ENCODE results near the gene UAP1L1.
A peak's percentile ranks its signal among the peaks of the same experiment; 100 is the strongest.
"Not testable (repeated sequence)": the region's sequence is repeated elsewhere in the genome, so short reads cannot be mapped to it uniquely, and the experiment has no call there.

UAP1L1 gene, protein sequence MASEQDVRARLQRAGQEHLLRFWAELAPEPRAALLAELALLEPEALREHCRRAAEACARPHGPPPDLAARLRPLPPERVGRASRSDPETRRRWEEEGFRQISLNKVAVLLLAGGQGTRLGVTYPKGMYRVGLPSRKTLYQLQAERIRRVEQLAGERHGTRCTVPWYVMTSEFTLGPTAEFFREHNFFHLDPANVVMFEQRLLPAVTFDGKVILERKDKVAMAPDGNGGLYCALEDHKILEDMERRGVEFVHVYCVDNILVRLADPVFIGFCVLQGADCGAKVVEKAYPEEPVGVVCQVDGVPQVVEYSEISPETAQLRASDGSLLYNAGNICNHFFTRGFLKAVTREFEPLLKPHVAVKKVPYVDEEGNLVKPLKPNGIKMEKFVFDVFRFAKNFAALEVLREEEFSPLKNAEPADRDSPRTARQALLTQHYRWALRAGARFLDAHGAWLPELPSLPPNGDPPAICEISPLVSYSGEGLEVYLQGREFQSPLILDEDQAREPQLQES

DNA sequence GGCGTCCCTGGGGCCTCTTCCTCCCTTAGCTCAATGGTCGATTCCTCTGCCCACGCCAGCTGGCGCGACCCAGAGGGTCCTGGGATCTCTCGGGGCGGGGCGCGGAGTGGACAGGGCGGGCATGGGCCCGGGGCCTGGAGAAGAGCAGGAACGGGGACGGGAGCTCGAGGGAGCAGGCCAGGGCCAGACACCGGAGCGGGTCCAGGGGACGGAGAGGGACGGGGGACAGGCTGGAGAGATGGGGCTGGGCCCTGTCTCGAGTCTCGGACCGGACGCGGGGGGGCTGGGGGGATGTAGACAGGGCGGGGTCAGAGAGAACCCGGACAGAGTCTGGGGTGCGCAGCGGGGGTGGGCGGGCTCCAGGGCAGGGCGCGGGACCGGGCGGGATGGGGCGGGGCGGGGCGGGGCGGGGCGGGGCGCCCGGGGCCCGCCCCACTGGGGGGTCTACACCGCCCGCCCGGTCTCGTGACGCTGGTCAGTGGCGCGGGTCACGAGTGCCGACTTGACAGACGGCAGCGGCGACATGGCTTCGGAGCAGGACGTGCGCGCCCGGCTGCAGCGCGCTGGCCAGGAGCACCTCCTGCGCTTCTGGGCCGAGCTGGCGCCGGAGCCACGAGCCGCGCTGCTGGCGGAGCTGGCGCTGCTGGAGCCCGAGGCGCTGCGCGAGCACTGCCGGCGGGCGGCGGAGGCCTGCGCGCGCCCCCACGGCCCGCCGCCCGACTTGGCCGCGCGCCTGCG lies at the start of gene UAP1L1:
Gene UAP1L1 (plus strand): TSS at position 508 of the 738 bp plus-strand sequence. CDS start 16 bp downstream, at position 524.
- DNase-seq (ENCODE audit: low spot score) = peak; percentile 47

DNA sequence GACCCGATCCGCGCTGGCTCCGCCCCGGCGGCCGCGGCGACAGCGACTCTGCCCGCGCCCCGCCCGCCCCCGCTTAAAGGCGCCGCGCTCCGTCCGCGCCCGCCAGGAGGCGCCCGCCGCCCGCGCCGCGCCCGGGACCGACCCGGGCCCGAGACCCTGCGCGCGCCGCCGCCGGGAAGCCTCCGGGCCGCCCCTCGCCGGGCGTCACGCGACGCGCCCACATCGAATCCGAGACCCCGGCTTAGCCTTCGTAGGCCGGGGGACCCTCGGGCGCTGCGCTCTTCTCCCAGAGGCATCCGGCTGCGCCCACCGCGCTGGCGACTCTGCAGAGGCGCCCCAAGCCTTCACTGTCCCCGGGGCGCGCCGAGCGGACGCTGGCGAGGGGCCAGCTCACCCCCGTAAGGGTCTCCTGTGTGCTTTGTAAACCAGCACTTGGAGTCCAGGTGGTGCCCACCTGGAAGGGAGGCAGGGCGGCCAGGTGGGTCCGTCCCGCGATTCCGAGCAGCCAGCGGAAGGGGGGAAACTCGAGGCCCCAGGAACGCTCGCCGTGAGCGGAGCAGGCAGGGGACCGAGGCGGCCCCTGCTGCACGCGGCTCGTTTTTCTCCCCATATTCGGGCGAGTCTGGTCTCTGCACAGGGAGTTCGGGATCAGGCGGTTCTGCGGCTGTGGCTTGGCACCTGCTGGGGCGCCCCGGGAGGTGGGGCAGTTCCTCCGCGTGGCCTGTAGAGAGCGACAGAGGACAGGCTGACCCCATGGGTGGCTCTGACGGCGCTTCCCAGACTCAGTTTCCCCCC lies 48.9 kb upstream of the UAP1L1 start:
- DNase-seq (ENCODE audit: low spot score) = peak; percentile 59

DNA sequence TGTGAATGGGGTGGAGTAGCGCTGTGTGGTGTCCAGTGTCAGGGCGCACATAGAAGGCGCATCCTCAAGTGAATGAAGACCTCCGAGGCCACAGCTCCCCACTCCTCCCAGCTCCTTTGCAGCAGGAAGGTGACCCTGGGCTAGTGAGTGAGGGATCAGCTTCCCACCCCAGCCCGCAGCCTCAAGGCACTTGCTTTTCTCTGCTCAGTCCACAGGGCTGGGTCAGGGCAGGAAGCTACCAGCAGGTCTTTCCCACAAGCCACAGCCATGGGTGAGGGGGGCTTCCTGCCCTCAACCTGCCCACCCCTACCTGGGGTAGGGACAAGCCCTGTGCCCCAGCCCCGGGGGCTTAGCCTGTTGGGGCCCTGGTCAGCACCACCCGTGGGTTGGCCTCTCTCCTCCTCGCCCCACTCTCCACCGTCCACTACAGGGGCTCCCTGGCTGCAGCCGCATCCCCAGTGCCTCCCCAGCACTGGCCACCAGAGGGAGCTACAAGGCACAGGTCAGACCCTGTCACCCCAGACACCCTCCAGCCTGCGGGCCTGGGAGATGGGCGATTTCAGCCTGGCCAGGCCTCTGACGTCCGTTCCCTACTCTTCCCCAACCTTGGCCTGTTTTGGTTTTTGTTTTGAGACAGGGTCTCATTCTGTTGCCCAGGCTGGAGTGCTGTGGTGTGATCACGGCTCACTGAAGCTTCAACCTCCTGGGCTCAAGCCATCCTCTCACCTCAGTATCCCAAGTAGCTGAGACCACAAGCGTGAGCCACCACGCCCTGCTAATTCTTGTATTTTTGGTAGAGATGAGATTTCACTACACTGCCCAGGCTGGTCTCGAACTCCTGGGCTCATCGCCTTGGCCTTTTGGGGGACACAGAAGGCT lies 48.0 kb upstream of the UAP1L1 start:
- DNase-seq (ENCODE audit: low spot score) = peak; percentile 62

DNA sequence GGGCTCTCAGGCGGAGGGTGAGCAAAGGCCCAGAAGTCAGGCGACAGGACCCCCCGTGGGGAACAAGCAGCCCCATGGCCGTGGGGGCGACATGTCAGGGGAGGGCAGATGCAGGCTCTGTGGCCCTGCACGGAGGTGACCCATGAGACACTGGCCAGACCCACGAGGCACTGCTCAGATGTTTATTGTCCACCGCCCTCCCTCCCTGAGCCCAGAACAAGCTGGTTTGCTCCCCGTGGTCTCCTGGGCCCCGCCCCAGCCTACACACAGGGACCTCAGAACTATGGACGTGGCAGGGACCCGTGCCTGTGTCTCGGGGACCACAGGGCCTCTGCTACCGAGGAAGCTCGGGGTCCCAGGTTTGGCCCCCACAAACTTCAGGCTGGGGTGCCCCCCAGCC lies 47.3 kb upstream of the UAP1L1 start:
- no peak for DNase-seq (ENCODE audit: low spot score)

DNA sequence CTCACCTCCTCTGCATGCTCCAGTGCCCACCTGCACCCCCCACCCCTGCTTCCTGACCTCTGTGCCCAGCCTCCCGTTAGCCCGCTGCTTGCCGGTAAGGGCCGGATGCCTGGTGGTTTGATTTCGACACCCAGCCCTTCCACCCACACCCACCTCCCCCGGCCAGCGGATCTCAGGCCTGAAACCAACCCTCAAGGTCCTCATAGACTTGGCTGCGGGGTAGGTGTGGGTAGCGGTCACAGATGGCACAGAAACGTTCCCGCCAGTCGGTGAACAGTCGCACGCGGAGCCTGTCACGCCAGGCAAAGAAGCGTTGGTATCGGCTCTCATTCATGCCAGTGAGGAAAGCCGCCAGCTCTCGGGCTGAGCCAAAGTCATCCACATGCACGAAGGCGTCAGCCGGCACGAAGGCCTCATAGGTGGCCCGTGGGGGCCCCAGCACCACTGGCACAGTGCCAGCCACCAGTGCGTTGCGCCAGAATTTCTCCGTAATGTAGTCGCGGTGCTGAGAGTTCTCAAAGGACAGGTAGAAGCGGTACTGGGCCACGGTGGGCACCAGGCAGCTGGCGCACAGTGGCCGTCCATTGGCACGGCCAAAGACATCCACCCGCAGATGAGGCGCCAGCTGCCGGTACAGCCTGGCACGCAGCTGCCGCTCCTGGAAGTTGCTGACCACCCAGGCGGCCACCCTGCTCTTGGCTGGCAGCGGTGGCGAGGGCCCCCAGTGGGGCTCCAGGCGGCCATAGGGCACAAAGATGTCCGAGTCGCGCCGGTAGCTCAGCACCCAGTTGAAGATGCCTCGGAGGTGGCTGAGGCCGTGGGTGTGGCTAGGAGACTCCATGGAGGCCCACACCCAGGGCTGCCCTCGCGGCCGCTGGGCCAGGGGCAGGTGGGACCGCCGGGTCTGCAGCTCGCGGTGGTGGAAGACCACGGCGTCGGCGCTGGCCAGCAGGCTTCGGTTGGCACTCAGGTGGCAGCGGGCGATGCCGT lies 46.5 kb upstream of the UAP1L1 start:
- DNase-seq (ENCODE audit: low spot score) = peak; percentile 37

DNA sequence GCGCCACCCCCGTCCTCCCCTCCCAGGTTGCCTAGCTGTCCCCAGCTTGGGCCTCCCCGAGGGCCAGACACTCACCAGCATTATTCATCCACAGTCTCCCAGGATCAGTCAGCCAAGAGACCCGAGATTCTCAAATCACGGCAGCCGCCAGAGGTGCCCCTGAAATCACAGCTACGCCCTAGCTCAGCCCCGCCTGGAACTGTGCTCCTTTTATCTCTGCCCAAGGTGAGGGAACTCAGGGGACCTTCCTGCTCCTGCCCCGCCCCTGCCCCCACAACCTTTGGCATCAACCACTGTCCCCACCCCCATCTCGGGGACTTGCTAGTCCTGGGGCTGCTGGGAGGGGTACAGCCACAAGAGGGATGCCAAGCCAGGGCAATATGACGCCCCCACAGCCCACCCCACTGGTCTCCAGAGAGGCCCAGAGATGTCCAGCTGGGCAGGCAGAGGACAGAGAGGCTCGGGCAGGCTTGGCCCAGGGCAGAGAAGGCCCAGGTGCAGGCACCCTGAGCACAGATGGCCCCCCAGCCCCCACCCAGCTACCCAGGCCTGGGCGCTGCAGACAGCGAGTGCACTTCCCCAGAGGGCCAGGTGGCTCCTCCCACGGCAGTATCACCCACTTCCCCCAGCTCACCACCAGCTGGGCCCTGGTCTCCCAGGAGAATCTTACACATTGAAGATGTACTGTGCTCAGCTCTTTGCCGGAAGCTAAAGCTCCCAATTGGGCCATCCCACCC lies 45.2 kb upstream of the UAP1L1 start, which contains the start of gene FUT7:
Gene FUT7 (minus strand): TSS at position 185 of the 737 bp plus-strand sequence. CDS start 97 bp downstream, at position 88.
- peak; percentile 33 for DNase-seq (ENCODE audit: low spot score)

DNA sequence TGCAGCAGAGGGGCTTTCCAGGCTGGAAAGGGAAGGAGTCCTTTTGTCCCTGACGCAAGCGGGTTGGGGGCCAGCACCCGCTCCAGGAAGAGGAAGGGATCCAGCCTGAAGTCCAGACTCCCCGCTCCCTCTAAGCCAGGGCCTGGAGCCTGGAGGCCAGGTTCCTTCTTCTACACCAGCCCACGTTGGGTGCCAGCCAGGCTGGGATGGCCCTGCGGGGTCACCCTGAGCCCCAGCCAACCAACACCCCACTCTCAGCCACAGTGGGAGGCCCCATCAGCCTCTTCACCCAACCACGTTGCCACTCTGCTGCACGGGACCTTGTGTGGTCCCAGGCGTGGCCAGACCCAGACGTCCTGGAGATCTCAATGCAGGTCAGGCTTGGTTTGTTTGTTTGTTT lies 44.5 kb upstream of the UAP1L1 start:
- no peak for DNase-seq (ENCODE audit: low spot score)

DNA sequence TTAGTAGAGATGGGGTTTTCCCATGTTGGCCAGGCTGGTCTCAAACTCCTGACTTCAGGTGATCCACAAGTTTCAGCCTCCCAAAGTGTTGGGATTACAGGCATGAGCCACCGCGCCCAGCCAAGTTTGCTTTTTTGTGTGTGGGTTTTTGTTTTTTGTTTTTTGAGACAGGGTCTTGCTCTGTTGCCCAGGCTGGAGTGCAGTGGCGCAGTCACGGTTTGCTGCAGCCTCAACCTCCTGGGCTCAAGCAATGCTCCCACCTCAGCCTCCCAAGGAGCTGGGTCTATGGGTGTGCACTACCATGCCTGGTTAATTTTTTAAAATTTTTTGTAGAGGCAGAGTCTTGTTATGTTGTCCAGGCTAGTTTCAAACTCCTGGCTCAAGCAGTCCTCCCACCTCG lies 43.8 kb upstream of the UAP1L1 start:
- not testable (repeated sequence) for DNase-seq (ENCODE audit: low spot score)

DNA sequence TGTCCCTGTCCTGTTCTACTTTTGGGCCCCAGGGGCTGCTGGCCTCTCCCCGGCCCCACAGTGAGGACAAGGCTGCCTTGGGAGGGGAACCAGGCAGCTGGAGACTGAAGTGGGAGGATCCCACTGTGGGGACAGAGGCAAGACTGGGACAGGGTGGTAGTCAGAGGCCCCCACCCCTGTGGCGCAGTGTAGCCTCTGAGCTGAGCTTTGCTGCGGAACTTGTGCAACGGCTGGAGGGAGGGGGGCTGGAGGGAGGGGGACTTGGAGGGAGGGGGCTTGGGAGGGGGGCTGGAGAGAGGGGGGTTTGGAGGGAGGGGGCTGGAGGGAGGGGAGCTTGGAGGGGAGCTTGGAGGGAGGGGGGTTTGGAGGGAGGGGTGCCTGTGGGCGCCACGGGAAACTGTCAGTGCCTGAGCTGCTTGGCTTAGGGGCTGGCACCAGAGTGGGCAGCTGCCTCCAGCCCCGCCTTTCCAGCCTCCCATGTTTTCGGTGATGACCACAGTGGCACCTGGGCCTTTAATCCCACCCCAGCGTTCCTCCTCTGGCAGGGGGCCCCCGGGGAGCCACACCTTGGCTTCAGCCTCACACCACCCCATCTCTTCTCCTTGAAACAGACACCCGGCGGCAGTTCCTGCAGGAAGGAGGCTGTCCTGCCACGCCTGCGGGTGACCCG lies 43.1 kb upstream of the UAP1L1 start:
- no peak for DNase-seq (ENCODE audit: low spot score)

DNA sequence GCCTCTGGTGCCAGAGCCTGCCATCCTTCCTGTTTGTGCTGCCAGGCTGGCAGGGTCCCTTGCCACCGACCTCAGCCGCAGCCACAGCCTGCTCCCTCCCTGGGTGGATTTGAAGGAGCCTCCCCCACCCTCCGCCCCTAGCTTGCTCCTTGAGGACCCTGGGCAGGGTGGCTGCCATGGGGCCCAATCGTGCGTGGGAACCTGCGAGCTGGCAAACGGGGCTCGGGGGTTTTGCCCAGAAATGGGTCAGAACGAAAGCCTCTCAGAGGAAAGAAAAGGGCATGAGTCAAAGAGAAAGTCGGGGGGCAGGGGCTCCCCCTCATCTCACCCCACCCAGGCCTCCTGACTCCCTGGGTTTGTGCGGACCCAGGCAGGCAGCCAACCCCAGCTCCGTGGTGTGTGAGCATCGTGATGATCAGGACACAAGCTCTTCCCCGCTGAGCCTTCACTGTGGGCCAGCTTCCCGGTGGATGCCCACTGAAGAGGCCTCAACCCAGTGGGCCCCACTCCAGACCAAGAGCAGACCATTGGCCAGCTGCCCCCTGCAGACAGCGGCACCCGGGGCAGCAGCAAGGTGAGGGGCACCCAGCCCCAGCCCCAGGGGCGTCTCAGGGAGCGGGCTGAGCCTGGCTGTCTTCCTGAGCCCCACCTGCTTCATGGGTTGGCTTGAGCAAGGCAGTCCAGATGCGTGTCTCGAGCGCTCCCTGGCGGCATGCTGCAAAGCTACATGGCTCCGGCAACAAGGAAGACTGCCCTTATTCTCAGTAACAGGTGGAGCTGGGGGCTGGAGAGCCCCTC lies 42.4 kb upstream of the UAP1L1 start:
- peak; percentile 89 for DNase-seq (ENCODE audit: low spot score)

DNA sequence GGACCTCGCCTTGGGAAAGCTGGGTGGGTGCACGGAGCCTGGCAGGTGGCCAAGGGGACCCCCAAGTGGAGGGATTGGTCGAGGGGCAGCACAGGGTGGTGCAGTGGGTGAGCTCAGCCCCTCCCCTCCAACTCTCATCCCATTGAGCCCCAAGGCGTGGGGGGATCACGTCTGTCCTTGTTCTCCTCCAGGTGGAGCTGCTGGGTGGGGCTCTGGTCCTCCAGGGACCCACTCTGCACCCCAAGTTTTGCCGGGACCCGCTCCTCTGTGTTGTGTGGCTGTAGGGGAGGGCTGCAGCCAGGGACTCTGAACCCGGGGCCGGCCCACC lies 41.8 kb upstream of the UAP1L1 start:
- DNase-seq (ENCODE audit: low spot score) = no peak

DNA sequence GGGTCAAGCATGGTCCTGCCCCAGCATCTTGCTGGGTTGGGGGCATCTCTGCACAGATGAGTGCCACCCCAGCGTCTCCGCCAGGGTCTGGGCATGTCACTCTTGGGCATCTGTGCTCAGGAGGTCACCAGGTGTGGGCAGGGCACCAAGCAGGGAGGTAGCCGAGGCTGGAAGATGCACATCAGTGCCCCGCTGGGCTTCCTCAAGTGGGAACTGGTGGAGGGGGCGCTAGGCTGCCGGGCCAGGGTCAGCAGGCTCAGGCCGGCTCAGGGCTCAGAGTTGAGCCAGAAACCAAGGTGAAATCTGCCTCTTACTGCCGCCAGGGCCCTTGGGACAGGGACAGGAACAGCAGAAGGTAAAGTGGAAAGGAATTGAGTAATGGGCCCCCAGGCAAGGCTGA lies 41.4 kb upstream of the UAP1L1 start:
- no peak for DNase-seq (ENCODE audit: low spot score)

DNA sequence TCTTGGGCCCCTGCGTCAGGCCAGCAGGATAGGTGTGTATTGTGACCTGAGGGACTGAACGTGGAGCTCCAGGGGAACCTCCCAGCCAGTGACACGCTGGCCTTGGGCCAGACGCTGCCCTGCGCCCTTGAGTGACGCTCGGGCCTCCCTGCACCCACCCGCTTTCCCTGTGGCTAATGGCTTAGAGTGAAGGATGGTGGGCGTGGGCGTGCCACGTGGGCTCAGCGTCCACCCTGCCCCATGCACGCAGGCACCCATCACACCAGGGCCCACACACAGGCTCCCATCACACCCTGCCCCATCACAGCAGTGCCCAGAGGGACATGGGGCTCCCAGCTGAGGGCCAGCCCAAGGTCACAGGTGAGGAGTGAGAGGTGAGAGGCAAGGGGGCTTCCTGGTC lies 40.3 kb upstream of the UAP1L1 start:
- DNase-seq (ENCODE audit: low spot score) = no peak

DNA sequence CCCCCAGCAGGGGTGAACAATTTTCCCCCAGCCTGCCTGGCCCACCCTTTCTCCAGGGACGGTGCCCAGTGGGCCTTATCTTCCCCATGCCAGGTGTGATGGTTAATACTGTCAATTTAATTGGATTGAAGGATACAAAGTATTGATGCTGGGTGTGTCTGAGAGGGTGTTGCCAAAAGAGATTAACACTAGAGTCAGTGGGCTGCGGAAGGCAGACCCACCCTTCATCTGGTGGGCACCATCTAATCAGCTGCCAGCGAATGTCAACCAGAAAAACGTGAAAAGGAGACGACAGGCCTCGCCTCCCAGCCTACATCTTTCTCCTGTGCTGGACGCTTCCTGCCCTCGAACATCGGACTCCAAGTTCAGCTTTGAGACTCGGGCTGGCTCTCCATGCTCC lies 39.8 kb upstream of the UAP1L1 start:
- DNase-seq (ENCODE audit: low spot score) = no peak

DNA sequence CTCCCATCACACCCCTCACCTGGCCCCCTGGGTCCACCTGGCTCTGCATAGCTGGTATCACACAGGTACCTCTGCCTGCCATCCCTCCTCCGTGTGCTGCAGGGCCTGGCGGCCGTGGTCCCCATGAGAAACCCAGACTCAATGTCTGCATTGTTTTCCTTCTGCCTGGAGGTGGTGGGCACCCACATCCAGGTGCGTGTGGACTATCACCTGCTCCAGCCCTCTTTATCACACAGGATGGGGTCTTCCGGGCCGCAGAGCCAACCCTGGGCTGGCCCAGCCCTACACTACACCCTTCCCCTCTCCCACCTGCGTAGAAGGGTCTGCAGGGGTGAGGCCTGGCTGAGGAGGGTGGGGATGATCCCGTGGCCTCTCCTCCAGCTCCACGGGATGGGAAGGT lies 38.4 kb upstream of the UAP1L1 start:
- DNase-seq (ENCODE audit: low spot score) = no peak

DNA sequence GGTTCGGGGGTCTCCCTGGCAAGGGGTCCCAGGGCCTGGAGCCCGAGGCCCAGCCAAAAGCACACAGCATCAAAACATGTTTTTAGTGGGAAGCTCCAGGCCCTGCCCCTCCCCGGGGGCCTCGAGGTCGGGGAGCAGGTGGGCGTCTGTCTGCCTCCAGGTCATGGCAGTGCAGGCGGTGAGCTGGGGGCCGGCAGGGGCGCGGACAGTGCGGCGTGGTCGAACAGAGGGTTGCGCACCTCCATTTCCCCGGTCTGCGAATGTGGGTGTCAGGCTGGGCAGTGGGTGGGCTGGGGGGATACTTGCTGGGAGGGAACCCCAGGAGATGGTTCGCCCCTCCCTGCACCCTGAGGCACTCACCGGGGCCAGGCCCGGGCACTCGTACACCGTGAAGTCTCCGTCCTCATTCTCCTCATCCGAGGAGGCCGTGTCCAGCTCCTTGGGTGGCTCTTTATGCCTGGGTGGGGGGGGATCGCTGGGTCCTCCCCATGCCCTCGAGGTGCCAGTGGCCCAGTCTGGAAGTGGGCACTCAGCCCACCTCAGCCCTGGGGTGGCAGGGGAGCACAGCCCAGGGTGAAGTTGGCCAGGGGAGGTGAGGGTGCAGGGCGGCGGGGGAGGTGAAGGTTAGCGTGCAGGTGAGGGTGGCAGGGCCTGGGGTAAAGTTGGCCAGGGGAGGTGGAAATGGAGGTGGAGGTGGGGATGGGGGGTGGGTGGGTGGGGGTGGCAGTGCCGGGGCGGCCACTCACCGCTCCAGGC lies 37.5 kb upstream of the UAP1L1 start:
- DNase-seq (ENCODE audit: low spot score) = no peak

DNA sequence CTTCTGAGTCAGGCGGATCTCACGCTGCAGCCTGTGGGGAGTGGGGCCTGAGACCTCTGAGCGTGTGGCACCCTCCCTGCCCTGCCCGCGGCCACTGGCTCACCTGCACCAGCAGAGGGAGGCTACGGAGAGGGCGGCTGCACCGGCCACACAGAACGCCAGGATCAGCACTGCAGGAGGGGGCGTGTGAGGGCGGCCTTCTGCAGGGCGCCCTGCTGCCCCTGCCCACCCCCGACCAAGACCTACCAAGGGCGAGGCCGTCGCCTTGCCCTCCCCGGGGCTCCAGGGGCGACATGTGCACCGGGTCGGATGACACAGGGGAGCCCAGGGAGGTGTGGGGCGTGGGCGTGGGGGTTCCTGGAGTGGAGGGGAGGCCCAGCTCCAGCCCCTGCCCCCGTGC lies 36.7 kb upstream of the UAP1L1 start:
- DNase-seq (ENCODE audit: low spot score) = no peak

All from CD4-positive, alpha-beta T cell treated with Interleukin-2 at 100 ng/mL for 4 hours (primary cell).